HUES64 (cell line): Measurements from ENCODE around the gene ANKMY2.
"Not testable (repeated sequence)": the region's sequence is repeated elsewhere in the genome, so short reads cannot be mapped to it uniquely, and the experiment has no call there.

ENCODE experiments used
- H3K27ac ChIP-seq: 2 replicates; pipeline ENCODE4 v1.7.0; 2013; ENCODE audit warnings: low read depth, low read length, inconsistent platforms
- H3K27me3 ChIP-seq: 2 replicates; pipeline ENCODE4 v1.6.1; 2013; ENCODE audit warnings: mild to moderate bottlenecking, low read length; ENCODE audit not compliant: insufficient read depth
- H3K36me3 ChIP-seq: 2 replicates; pipeline ENCODE4 v1.6.1; 2013; ENCODE audit warnings: mild to moderate bottlenecking, low read length; ENCODE audit not compliant: insufficient read depth
- H3K4me1 ChIP-seq: 2 replicates; pipeline ENCODE4 v1.6.1; 2013; ENCODE audit warnings: mild to moderate bottlenecking, low read length, moderate library complexity; ENCODE audit not compliant: insufficient read depth
- H3K4me3 ChIP-seq: 2 replicates; pipeline ENCODE4 v1.5.1; 2013; ENCODE audit warnings: mild to moderate bottlenecking, low read length, moderate library complexity
- H3K9ac ChIP-seq: 2 replicates; pipeline ENCODE4 v1.6.1; 2013; ENCODE audit warnings: mild to moderate bottlenecking, low read depth, low read length
- H3K9me3 ChIP-seq: 2 replicates; pipeline ENCODE4 v1.6.1; 2013; ENCODE audit warnings: low read depth, low read length; ENCODE audit not compliant: insufficient read depth
- WGBS: fragments of 150-250, 120-280 bp; methylation state at CpG from one replicate; pipeline ENCODE4 v1.1.7; 2013; ENCODE audit warnings: missing lambda C conversion rate; 5-methylcytosine and 5-hydroxymethylcytosine counted together

ANKMY2 gene

GRCh38 chr7:16671811-16672210, 26.3 kb upstream of the ANKMY2 start:
- WGBS: 100% methylated on average over 1 of the region's 3 CpGs
- peaks cover 49% of the 10 kb centered on the region for H3K36me3 ChIP-seq
- H3K4me3 ChIP-seq: no peak overlapping the region
- H3K9ac ChIP-seq: no peak overlapping the region
- peaks cover 35% of the 10 kb centered on the region for H3K4me1 ChIP-seq
- no peaks in the 10 kb centered on the region for H3K27me3 ChIP-seq
- H3K27ac ChIP-seq: no peak overlapping the region
- H3K9me3 ChIP-seq: no peaks in the 10 kb centered on the region

DNA sequence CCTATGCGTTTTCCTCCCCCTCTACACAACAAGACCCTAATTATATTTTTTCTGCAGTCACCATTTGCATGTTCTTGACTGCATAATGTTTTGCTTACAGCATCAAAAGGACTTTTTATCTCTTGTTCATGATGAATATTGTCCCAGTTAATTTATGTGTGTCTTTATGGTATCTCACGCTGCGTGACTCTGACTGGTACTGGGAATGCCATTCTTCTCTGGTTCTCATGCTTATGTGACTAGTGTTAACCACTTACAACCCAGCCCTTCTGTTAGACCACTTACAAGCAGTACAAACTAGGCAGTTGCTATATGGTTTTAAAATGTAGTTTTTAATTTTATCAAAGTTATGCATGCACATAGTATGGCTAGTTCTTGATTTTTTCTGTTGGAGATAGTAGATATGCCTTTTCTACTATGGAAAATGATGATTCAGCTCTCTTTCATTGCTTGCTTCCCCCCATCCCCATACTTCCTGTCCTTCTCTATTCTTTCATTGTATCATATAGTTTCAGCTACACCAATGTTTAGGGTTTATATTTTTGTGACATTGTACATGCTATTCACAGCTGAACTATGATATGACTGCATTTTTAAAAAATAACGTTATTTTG, 25.3 kb upstream of the ANKMY2 start:
- Histone ChIP-seq H3K36me3 (peaks cover 46% of the 10 kb centered on the region), H3K4me3 (no peak overlapping the region), H3K9me3 (no peaks in the 10 kb centered on the region), H3K9ac (no peak overlapping the region), H3K4me1 (peaks cover 35% of the 10 kb centered on the region), H3K27ac (no peak overlapping the region), H3K27me3 (no peaks in the 10 kb centered on the region)
- 84% methylated on average over 4 of the region's 4 CpGs for WGBS

DNA sequence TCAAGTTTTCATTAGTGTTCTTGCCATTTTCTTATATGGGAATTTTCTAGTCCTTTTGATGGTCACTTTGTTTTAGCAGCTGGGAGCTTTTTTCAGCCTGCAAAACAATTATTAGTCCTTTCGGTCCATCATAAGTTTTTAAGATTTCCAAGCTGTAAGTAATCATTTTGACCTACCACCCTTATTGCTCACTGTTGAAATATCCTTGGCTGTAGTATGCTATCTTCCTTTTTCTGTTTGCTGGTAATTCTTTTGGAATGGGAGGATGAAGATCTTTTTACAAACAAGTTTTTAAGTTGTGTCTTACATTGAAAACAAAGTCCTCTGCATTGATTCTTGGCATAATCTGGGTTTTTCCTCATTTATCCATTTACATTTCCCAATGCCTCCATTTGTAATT, 24.5 kb upstream of the ANKMY2 start:
- Histone ChIP-seq H3K9me3 (no peaks in the 10 kb centered on the region), H3K27me3 (no peaks in the 10 kb centered on the region), H3K4me3 (no peak overlapping the region), H3K9ac (no peak overlapping the region), H3K4me1 (peaks cover 35% of the 10 kb centered on the region), H3K36me3 (peaks cover 44% of the 10 kb centered on the region), H3K27ac (no peak overlapping the region)
- 100% methylated on average over 1 of the region's 1 CpG for WGBS

- H3K9ac ChIP-seq: no peak overlapping the region
- H3K27me3 ChIP-seq: no peaks in the 10 kb centered on the region
- no peak overlapping the region for H3K4me3 ChIP-seq
- H3K36me3 ChIP-seq: peaks cover 40% of the 10 kb centered on the region
- H3K4me1 ChIP-seq: peaks cover 35% of the 10 kb centered on the region
- no peaks in the 10 kb centered on the region for H3K9me3 ChIP-seq
- 100% methylated on average over 2 of the region's 2 CpGs for WGBS
- H3K27ac ChIP-seq: no peak overlapping the region
Observed at GRCh38 chr7:16669581-16669980, 24.0 kb upstream of the ANKMY2 start.

- Histone ChIP-seq H3K9me3 (no peaks in the 10 kb centered on the region), H3K27ac (0 out of 2 replicates have a peak overlapping the region, but pooled peaks have one; percentile 10), H3K36me3 (peaks cover 35% of the 10 kb centered on the region), H3K4me3 (no peak overlapping the region), H3K9ac (no peak overlapping the region), H3K27me3 (no peaks in the 10 kb centered on the region), H3K4me1 (peaks cover 35% of the 10 kb centered on the region)
- WGBS: 93% methylated on average over 5 of the region's 5 CpGs
Observed at GRCh38 chr7:16668978-16669377, 23.4 kb upstream of the ANKMY2 start.

DNA sequence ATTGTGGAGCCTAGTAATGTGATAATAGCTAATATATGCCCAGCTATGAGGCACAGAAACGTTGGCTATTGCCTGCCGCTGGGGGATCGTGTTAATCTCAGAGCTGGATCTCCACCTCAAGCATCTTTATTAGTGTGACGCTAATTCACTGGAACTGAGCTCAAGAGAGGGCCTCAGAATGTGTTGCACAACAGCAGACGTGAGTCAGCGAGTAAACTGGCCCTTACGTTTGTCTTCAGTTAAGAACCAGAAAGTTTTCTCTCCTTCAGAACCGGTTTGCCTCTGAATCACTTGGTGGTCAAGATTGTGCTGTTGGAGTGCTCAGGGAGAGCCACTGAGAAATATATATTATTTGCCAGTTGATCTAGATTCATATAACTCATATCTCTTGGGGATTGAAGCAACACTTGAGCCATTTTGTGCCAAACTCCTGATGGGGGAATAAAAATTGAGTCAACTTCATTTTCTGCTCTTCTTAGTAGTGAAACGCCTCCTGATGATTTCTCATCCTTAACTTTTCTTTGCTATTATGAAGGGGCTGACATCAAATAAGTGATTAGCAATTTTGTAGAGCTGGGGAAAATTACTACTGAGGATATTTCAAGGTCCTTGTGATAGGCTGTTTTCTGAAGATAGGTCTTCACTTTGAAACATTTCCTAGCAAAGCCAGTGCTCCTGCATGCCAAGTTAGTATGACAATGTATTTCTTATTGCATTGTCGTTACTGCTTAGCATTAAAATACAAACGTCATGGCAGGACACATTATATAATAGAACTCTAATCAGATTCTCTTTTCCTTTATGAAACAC, 22.7 kb upstream of the ANKMY2 start:
- Histone ChIP-seq H3K4me1 (peaks cover 35% of the 10 kb centered on the region), H3K27ac (0 out of 2 replicates have a peak overlapping the region, but pooled peaks have one; percentile 3), H3K4me3 (no peak overlapping the region), H3K9me3 (no peaks in the 10 kb centered on the region), H3K36me3 (peaks cover 35% of the 10 kb centered on the region), H3K27me3 (no peaks in the 10 kb centered on the region), H3K9ac (no peak overlapping the region)
- WGBS: 89% methylated on average over 11 of the region's 11 CpGs

DNA sequence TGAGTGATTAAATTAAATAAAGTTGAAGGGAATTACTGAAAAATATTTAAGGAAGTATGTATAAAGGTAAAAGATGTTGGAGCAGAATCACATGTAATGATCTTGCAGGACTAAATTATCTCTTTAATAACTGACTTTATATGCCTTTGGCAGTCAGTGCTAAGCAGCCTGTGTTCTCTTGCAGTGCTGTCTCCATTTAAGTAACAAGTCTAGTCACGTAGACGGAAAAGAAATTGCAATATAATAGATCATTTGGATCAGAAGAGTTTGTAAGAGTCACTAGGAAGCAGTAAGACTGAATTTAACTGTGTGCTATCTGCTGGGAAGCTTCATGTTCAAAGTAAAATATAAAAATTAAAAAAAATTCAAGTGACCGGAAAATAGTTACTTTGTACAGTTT, 21.8 kb upstream of the ANKMY2 start:
- Histone ChIP-seq H3K27ac (no peak overlapping the region), H3K9ac (no peak overlapping the region), H3K36me3 (peaks cover 35% of the 10 kb centered on the region)

GRCh38 chr7:16661924-16662323, 16.4 kb upstream of the ANKMY2 start:
- Histone ChIP-seq H3K9me3 (no peaks in the 10 kb centered on the region), H3K4me3 (no peak overlapping the region), H3K4me1 (peaks cover 50% of the 10 kb centered on the region), H3K27me3 (no peaks in the 10 kb centered on the region), H3K36me3 (peaks cover 14% of the 10 kb centered on the region), H3K27ac (no peak overlapping the region), H3K9ac (no peak overlapping the region)
- WGBS: 68% methylated on average over 1 of the region's 1 CpG

More for the DNA sequence above, 21.8 kb upstream of the ANKMY2 start:
- 96% methylated on average over 3 of the region's 3 CpGs for WGBS
- Histone ChIP-seq H3K4me3 (no peak overlapping the region), H3K27me3 (no peaks in the 10 kb centered on the region), H3K9me3 (no peaks in the 10 kb centered on the region), H3K4me1 (peaks cover 40% of the 10 kb centered on the region)

DNA sequence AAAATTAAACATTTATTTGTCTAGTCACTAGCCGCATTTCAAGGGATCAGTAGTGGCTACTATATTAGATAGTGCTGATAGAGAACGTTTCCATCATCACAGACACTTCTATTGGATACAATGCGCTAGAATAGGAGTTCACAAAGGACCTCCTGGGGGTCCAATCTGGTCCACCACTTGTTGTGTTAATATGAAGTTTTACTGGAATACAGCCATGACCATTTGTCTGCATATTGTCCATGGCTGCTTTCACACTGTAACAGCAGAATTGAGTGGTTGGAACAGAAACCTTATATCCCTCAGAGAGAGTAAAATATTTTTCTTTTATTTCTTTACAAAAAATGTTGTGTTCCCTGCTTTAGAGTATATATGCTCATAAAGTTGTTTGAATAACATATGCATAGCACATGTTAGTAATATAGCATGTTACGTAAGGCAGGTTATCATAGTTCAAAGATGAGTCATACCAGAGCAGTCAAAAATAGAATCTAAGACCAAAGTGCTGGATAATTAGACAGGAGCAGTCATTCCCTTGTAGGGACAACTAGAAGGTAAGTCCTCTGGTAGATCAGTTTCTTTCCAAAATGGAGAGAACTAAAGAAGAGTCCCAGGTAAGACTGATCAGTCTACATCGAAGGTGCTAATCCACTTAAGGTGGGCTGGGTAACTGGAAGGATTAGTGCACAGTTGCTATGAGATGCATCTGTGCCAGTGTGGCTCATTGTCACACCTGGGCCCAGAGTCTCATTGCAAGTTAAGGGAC, 15.3 kb upstream of the ANKMY2 start:
- Histone ChIP-seq H3K36me3 (peaks cover 7% of the 10 kb centered on the region), H3K27ac (no peak overlapping the region), H3K4me1 (peaks cover 51% of the 10 kb centered on the region), H3K27me3 (no peaks in the 10 kb centered on the region), H3K9me3 (no peaks in the 10 kb centered on the region), H3K9ac (no peak overlapping the region), H3K4me3 (no peak overlapping the region)
- WGBS: 90% methylated on average over 4 of the region's 5 CpGs

DNA sequence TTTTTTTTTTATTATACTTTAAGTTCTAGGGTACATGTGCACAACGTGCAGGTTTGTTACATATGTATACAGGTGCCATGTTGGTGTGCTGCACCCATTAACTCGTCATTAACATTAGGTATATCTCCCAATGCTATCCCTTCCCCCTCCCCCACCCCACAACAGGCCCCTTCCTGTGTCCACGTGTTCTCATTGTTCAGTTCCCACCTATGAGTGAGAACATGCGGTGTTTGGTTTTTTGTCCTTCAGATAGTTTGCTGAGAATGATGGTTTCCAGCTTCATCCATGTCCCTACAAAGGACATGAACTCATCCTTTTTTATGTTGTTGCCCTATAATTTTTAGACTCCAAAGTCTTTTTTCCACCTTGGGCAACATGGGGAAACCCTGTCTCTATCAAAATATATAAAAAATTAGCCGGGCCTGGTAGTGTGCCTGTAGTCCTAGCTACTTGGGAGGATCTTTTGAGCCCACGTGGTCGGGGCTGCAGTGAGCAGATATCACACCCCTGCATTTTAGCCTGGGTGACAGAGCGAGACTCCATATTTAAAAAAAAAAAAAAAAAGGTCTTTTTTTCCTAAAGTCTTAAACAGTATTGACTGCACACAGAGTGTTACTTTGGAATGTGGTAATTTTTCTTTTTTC, 14.4 kb upstream of the ANKMY2 start:
- H3K27me3 ChIP-seq, H3K36me3 ChIP-seq, H3K9me3 ChIP-seq, H3K4me3 ChIP-seq, H3K9ac ChIP-seq, H3K27ac ChIP-seq: not testable (repeated sequence)
- peaks cover 51% of the 10 kb centered on the region for H3K4me1 ChIP-seq
- WGBS: 84% methylated on average over 5 of the region's 8 CpGs
